Measurements from ENCODE around the gene GNAT1.

The GNAT1 gene

GRCh38 chr3:50190936-50191660, at the start of gene GNAT1:
TSS of gene GNAT1 (plus strand) at chr3:50191610. CDS start at chr3:50191726, 116 bp downstream.
- DNase-seq, result no peak

- no peak for DNase-seq
Observed at GRCh38 chr3:50146316-50146901, 45.0 kb upstream of the GNAT1 start.

GRCh38 chr3:50147016-50147415, 44.4 kb upstream of the GNAT1 start:
- DNase-seq, result no peak

- no peak for DNase-seq
Observed at GRCh38 chr3:50147447-50147846, 44.0 kb upstream of the GNAT1 start.

DNA sequence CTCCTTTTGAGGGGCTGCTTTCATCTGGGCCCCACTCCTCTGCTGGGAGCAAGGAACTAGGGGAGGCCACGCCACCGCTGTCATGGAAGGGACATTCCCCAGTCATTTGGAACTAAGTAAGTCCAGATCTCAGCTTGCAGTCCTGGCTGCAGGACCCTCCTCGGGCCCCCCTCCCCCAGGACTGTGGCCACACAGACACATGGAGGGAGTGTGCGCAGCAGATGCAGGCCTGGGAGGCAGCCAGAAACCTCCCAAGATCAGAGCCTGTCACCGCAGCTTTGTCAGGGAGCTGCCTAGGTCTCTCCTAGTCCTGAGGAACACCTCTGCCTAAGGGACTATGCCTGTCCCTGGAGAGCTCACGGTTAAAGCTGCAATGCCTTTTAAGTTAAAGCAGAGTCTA, 43.5 kb upstream of the GNAT1 start:
- DNase-seq, result no peak

DNA sequence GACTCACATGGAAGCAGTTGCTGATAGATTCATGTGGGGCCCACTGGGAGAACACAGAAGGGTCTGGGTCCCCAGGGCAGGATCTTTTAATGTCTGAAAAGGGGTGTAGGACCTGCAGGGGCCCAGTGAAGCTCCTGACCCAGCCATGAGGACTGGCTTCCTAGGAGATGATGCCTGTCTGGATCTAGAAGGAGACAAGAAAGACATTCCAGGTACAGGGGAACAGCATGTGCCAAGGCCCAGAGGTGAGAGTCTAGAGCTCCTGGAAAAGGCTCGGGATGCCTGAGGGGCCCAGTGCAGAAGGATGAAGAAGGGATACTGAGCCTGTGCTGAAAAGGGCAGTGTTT, 41.0 kb upstream of the GNAT1 start:
- DNase-seq, result no peak

GRCh38 chr3:50150863-50151686, 40.3 kb upstream of the GNAT1 start:
- no peak for DNase-seq

GRCh38 chr3:50151728-50152127, 39.7 kb upstream of the GNAT1 start:
- DNase-seq, result no peak

DNA sequence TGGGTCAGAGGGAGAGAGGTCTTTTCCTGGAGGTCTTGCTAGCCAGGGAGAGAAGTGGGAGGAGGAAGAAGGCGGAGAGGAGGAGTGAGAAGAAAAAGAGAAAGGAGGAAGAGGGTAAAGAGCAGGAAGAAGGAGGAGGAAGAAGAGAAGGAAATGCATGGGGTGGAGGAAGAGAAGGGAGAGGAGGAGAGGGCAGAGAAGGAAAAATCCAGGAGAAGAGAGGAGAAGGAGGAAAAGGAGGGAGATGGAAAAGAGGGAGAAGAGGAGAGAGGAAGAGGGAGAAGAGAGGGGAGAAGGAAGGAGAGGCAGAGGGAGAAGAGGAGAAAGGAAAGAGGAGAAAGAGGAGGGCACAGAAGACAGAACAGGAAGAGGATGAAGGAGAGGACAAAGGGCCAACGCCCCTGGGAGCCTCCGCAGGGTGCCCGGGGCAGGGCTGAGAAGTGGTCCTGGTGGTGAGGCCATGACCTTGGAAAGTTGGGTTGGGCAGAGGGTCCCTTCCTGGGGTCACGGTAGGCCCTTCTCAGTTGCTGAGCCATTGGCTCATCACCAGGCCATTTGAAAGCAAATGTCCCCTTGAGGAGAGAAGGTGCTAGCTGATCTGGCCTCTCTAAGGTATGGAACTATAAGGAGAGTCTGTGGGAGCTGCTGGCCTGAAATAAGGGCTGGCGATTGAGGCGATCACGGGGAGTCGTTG, 37.5 kb upstream of the GNAT1 start:
- DNase-seq, result no peak

GRCh38 chr3:50154476-50154839, 37.0 kb upstream of the GNAT1 start:
- DNase-seq, result no peak

- DNase-seq, result no peak
Observed at GRCh38 chr3:50154840-50155490, 36.4 kb upstream of the GNAT1 start, which contains the start of gene SEMA3F. TSS of gene SEMA3F (plus strand) at chr3:50155324. CDS start at chr3:50159623, 4,299 bp downstream.

DNA sequence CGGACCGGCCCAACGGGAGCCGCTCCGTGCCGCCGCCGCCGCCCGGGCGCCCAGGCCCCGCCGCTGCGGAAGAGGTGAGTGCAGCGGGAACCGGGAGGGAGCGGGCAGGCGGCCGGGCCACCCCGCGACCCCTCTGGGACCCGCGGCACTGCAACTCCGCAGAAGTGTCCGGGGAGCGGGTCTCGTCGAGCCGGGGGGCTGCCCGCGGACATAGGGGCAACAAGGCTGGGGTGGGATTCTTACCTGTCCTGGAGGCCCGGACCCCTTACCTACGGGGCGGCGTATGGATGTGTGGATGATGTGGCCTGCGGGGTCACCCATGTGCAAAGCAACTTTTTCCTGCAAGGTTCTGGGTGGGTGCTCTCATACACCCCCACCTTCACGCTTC, 35.9 kb upstream of the GNAT1 start:
- no peak for DNase-seq

DNA sequence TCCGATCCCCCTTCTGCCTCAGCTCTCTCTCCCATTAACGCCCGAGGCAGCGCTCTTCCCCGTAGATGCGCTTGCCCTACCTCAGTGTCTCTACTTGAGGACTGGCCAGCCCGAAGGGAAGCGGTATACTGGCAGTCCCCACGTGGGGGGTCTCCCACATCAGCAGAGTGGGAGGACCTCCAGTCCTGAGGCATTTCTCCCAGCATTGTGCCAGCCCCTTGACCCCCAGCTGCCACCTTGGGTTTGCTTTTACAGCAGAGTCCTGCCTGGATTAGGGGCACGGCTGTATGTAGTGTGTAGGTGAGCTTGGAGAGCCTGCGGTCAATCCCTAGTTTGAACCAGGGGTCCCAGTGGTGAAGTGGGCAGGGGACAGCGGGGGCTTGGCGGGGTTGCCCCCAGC, 35.5 kb upstream of the GNAT1 start:
- no peak for DNase-seq

DNA sequence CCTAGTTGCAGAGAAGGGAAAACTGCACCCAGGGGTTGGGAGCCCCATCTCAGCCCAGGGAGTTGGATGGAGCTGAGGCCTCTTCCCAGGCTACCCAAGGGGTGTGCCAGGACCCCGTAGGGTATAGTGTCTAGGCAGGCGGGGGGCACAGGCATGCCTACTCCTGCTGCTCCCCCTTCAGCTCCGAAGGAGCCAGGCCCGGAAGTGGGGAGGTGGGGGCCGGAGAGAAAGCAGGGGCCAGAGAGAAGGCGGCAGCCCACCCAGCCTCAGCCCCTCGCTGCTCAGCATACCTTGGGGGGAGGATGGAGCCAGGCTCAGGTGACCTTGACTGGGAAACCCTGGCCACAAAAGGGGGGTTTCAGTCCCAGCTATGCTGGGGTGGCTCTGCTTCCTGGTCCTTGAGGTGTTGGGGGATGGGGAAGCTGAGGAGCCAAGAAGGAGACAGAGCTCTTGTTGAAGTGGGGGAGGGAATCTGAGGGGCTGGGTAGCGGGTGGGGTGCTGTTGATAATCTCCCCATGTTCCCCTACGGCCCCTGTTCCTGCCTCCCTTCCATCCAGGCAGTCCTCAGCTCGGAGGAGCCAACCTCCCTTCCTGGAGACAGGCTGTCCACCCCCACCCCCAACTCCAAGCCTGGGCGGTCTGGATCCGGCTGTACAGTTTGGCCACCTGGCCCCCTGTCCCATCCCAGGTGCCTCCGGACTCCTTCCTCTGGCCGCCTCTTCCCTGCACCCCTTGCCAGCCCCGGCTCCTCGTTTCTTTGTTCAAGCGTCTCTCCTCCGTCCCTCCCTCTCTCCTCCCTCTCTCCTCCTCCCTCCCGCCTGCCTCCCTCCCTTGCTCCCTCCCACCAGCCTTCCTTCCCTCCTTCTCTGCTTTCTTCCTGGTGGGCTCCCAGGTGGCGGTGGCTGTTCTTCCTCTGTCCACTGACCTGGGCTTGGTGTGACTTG, 34.6 kb upstream of the GNAT1 start:
- DNase-seq, result no peak

- DNase-seq, result no peak
Observed at GRCh38 chr3:50157827-50158529, 33.4 kb upstream of the GNAT1 start.

DNA sequence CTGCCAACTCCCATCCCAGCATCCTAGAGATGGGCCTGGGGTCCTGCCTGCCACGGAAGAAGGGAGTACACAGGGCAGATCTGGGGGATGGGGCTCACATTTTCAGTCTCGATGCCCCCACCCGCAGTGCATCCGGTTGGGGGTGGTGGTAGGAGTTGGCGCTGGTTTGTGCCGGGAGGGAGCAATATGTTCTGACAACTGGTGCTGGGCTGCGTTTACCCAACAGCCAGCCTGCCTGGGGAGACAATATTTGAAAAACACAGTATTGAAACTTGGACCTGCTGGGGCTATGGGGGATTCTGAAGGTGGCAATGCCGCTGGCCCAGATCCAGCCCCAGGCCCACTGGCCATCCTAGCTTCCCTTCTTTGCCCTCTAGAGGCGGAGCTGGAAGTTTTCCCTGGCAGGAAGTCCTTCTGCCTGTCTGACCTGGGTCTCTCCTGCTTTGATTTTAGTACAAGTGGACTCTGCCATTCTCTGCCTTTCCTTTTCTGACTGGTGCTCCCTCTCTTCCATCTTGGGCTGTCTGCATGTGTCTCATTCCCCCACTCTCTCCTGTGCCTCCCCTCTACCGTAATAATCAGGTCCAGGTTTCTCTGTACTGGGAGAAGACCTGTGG, 32.8 kb upstream of the GNAT1 start:
- no peak for DNase-seq

DNA sequence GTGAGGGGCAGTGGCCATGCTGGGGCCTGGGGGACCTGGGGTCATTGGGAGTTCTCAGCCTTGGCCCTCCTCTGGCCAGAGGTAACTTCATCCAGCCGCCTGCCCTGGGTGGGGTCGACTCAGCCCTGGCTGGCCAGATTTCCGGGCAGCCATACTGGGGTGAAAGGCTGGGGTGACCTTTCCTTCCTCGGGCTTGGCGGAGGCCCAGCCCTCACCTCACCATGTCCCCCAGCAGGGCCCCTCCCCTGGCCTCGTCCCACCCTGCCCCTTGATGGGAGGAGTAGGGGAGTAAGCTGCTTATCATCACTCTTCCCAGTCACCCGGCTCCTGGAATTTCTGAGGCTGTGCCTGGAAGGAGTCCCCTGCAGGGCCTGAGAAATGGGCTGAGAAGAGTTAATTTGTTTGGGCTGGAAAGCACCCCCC, 30.8 kb upstream of the GNAT1 start:
- DNase-seq, result no peak

DNA sequence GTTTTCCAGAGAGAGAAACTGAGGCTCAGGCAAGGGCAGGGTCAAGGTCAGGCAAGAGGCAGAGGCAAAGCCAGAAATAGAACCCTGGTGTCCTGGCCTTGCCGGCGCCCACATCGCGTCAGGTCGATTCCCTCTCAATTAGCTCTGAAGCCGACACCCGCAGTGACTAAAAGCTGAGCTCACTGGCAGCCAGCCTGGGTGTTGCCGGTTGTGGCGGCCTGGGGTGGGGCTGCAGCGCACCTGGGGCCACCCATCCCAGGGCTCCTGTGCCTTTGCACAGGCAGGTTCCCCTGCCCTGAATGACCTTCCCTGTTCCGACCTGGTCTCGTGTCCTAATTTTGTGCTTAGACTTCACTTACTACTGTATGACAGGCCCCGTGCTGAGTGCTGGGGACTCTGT, 30.1 kb upstream of the GNAT1 start:
- no peak for DNase-seq

- DNase-seq, result no peak
Observed at GRCh38 chr3:50162034-50162883, 29.2 kb upstream of the GNAT1 start.
